GM23338 (cell line): ENCODE data around the gene FHL1. TPM values are rescaled to one million over a fixed set of nuclear protein-coding genes. Genes with fewer than 3 reads are reported as not detected.

Source experiments
- ATAC-seq: fragments of 200-7000 bp; cut with Tn5 transposase; 3 replicates; pipeline ENCODE4 v1.9.1; 2020
- DNase-seq: peaks from one replicate; pipeline ENCODE4 v3.0.0-alpha.2; 2015; ENCODE audit warnings: low spot score
- H2AFZ ChIP-seq: fragments of 200-600 bp; sonication (generic); 2 replicates; pipeline ENCODE4 v1.8.0; 2016; ENCODE audit warnings: antibody characterized with exemption, mild to moderate bottlenecking, moderate library complexity
- H3F3A ChIP-seq: fragments of 200-600 bp; sonication (generic); replicated peaks from 2 replicates; pipeline ENCODE4 v1.8.0; 2017; ENCODE audit warnings: antibody characterized with exemption, mixed run types, low read depth
- H3K27ac ChIP-seq: fragments of 200-600 bp; sonication (generic); 2 replicates; pipeline ENCODE4 v1.6.1; 2016; ENCODE audit warnings: low read depth
- H3K27me3 ChIP-seq: fragments of 200-600 bp; sonication (generic); 2 replicates; pipeline ENCODE4 v1.8.0; 2016; ENCODE audit warnings: mild to moderate bottlenecking, mixed run types, moderate library complexity; ENCODE audit not compliant: insufficient read depth
- H3K36me3 ChIP-seq: fragments of 200-600 bp; sonication (generic); 2 replicates; pipeline ENCODE4 v1.8.0; 2016; ENCODE audit warnings: mild to moderate bottlenecking; ENCODE audit not compliant: insufficient read depth
- H3K4me1 ChIP-seq: fragments of 200-600 bp; sonication (generic); 2 replicates; pipeline ENCODE4 v1.8.0; 2016; ENCODE audit warnings: mild to moderate bottlenecking, moderate library complexity; ENCODE audit not compliant: insufficient read depth
- H3K4me2 ChIP-seq: fragments of 200-600 bp; sonication (generic); 2 replicates; pipeline ENCODE4 v1.7.1; 2017; ENCODE audit warnings: mixed run types
- H3K4me3 ChIP-seq: fragments of 200-600 bp; sonication (generic); 2 replicates; pipeline ENCODE4 v1.6.1; 2016; ENCODE audit warnings: mixed run types
- H3K79me2 ChIP-seq: fragments of 200-600 bp; sonication (generic); replicated peaks from 2 replicates; pipeline ENCODE4 v1.8.0; 2017; ENCODE audit warnings: mild to moderate bottlenecking; ENCODE audit not compliant: insufficient read depth
- H3K9me2 ChIP-seq: fragments of 200-600 bp; sonication (generic); 2 replicates; pipeline ENCODE4 v1.8.0; 2017; ENCODE audit not compliant: insufficient read depth
- H4K20me1 ChIP-seq: fragments of 200-600 bp; sonication (generic); replicated peaks from 2 replicates; pipeline ENCODE4 v1.8.0; 2017; ENCODE audit warnings: mild to moderate bottlenecking; ENCODE audit not compliant: insufficient read depth
- H3K27ac Mint-ChIP-seq: 2 replicates; pipeline ENCODE4 v1.8.0; 2020; ENCODE audit warnings: inconsistent platforms, mild to moderate bottlenecking, moderate library complexity, mixed read lengths
- H3K27me3 Mint-ChIP-seq: 3 replicates; pipeline ENCODE4 v1.8.0; 2022; ENCODE audit warnings: low read depth, mild to moderate bottlenecking, moderate library complexity, mixed read lengths, inconsistent platforms; ENCODE audit not compliant: insufficient read depth, poor library complexity
- H3K36me3 Mint-ChIP-seq: 3 replicates; pipeline ENCODE4 v1.8.0; 2021; ENCODE audit warnings: low read depth, mild to moderate bottlenecking, inconsistent platforms, moderate library complexity, mixed read lengths
- H3K4me1 Mint-ChIP-seq: 3 replicates; pipeline ENCODE4 v1.8.0; 2020; ENCODE audit warnings: mild to moderate bottlenecking, inconsistent platforms, mixed read lengths
- H3K4me3 Mint-ChIP-seq: 3 replicates; pipeline ENCODE4 v1.8.0; 2021; ENCODE audit warnings: moderate library complexity, mild to moderate bottlenecking, inconsistent platforms, mixed read lengths
- H3K9me3 Mint-ChIP-seq: 3 replicates; pipeline ENCODE4 v1.8.0; 2020; ENCODE audit warnings: moderate library complexity, mild to moderate bottlenecking, inconsistent platforms, mixed read lengths
- CREB1 ChIP-seq: fragments of 250-450 bp; sonication (Bioruptor Pico); IDR thresholded peaks from 2 replicates; pipeline ENCODE4 v1.5.0; 2020; ENCODE audit warnings: low read depth, mild to moderate bottlenecking, moderate library complexity
- EZH2 ChIP-seq: fragments of 200-600 bp; sonication (generic); IDR thresholded peaks from one replicate; pipeline ENCODE4 v1.8.0; 2017; ENCODE audit warnings: antibody characterized with exemption, mild to moderate bottlenecking, low read depth; ENCODE audit not compliant: unreplicated experiment
- EZH2phosphoT487 ChIP-seq: fragments of 200-600 bp; sonication (generic); IDR thresholded peaks from one replicate; pipeline ENCODE4 v1.8.1; 2018; ENCODE audit warnings: antibody characterized with exemption; ENCODE audit not compliant: unreplicated experiment
- JUNB ChIP-seq: IDR thresholded peaks from one replicate; pipeline ENCODE4 v1.6.1; 2016; ENCODE audit warnings: antibody characterized with exemption; ENCODE audit not compliant: unreplicated experiment
- NANOG ChIP-seq: IDR thresholded peaks from 2 replicates; pipeline ENCODE4 v1.6.1; 2016; ENCODE audit warnings: antibody characterized with exemption, borderline replicate concordance
- POLR2AphosphoS5 ChIP-seq: IDR thresholded peaks from 2 replicates; pipeline ENCODE4 v1.6.1; 2016; ENCODE audit warnings: antibody characterized with exemption, low read depth
- STAT1 ChIP-seq: IDR thresholded peaks from one replicate; pipeline ENCODE4 v1.6.1; 2016; ENCODE audit warnings: antibody characterized with exemption; ENCODE audit not compliant: unreplicated experiment
- ZNF114 ChIP-seq: fragments of 250-450 bp; sonication (Bioruptor Pico); IDR thresholded peaks from 2 replicates; pipeline ENCODE4 v1.5.0; 2020; ENCODE audit warnings: mild to moderate bottlenecking, moderate library complexity
- ZNF331 ChIP-seq: fragments of 250-450 bp; sonication (Bioruptor Pico); IDR thresholded peaks from 2 replicates; pipeline ENCODE4 v1.5.0; 2020; ENCODE audit warnings: low read depth, mild to moderate bottlenecking, moderate library complexity
- polyA plus RNA-seq: library from polyadenylated mRNA; unstranded; fragments of >200 nt; fragmentation: Nextera tagmentation; extraction: Ambion mirVana; gene quantifications from 2 replicates; pipeline ENCODE4 v1.2.1, GENCODE V29; 2016
- total RNA-seq: library from RNA; depleted of rRNA; stranded (reverse); fragments of >200 nt; shearing (Covaris generic); gene quantifications from 2 replicates; pipeline ENCODE4 v1.2.3, GENCODE V29; 2014
- TF ChIP-seq, protein P1 (sequence below): IDR thresholded peaks from 2 replicates; pipeline ENCODE4 v1.6.1; 2016; ENCODE audit warnings: antibody characterized with exemption
- TF ChIP-seq, protein P2 (sequence below): fragments of 250-450 bp; sonication (Bioruptor Pico); IDR thresholded peaks from 2 replicates; pipeline ENCODE4 v1.5.0; 2020; ENCODE audit warnings: mild to moderate bottlenecking, moderate library complexity
- TF ChIP-seq, protein P3 (sequence below), 2 experiments: fragments of 200-600 bp in 1 of 2; sonication (generic) in 1 of 2; conservative IDR thresholded peaks; 2 replicates each; pipeline versions ENCODE4 v1.5.1 to v1.6.1; 2016 to 2017; ENCODE audit warnings: antibody characterized with exemption in 2 of 2, low read depth in 2 of 2, mild to moderate bottlenecking in 2 of 2, moderate library complexity in 1 of 2

FHL1 gene
- total and polyA plus RNA-seq, 2 experiments from 2014 or later = 47.9 to 60.4 TPM

GRCh38 chrX:136256026-136256425, 108.7 kb downstream of the FHL1 start (continued):
- TF ChIP-seq, protein P1, sequence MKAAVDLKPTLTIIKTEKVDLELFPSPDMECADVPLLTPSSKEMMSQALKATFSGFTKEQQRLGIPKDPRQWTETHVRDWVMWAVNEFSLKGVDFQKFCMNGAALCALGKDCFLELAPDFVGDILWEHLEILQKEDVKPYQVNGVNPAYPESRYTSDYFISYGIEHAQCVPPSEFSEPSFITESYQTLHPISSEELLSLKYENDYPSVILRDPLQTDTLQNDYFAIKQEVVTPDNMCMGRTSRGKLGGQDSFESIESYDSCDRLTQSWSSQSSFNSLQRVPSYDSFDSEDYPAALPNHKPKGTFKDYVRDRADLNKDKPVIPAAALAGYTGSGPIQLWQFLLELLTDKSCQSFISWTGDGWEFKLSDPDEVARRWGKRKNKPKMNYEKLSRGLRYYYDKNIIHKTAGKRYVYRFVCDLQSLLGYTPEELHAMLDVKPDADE = no peak
- no peak for TF ChIP-seq STAT1

- H3K9me2 ChIP-seq = no peaks in the 10 kb centered on the region
- H3K79me2 ChIP-seq = no peaks in the 10 kb centered on the region
- DNase-seq (no peak), ATAC-seq (no peak)
- no peak overlapping the region for H3K27ac Mint-ChIP-seq
- no peaks in the 10 kb centered on the region for H4K20me1 ChIP-seq
- no peak overlapping the region for H2AFZ ChIP-seq
- no peak overlapping the region for H3K4me2 ChIP-seq
- peaks cover 5% of the 10 kb centered on the region for H3K27me3 Mint-ChIP-seq
- H3K36me3 ChIP-seq = no peaks in the 10 kb centered on the region
- H3K9me3 Mint-ChIP-seq = no peaks in the 10 kb centered on the region
- H3F3A ChIP-seq = no peaks in the 10 kb centered on the region
- no peak overlapping the region for H3K27ac ChIP-seq
- no peaks in the 10 kb centered on the region for H3K36me3 Mint-ChIP-seq
- H3K27me3 ChIP-seq = no peaks in the 10 kb centered on the region
- H3K4me1 ChIP-seq = no peaks in the 10 kb centered on the region
- H3K4me1 Mint-ChIP-seq = peaks cover 13% of the 10 kb centered on the region
- H3K4me3 ChIP-seq = no peak overlapping the region
- H3K4me3 Mint-ChIP-seq = no peak overlapping the region
- TF ChIP-seq JUNB (no peak), EZH2phosphoT487 (no peak), ZNF331 (CRISPR knock-in tag) (no peak), EZH2 (no peak), POLR2AphosphoS5 (no peak), NANOG (no peak), CREB1 (CRISPR knock-in tag) (no peak), STAT1 (no peak), ZNF114 (CRISPR knock-in tag) (no peak)
- TF ChIP-seq, protein P2, sequence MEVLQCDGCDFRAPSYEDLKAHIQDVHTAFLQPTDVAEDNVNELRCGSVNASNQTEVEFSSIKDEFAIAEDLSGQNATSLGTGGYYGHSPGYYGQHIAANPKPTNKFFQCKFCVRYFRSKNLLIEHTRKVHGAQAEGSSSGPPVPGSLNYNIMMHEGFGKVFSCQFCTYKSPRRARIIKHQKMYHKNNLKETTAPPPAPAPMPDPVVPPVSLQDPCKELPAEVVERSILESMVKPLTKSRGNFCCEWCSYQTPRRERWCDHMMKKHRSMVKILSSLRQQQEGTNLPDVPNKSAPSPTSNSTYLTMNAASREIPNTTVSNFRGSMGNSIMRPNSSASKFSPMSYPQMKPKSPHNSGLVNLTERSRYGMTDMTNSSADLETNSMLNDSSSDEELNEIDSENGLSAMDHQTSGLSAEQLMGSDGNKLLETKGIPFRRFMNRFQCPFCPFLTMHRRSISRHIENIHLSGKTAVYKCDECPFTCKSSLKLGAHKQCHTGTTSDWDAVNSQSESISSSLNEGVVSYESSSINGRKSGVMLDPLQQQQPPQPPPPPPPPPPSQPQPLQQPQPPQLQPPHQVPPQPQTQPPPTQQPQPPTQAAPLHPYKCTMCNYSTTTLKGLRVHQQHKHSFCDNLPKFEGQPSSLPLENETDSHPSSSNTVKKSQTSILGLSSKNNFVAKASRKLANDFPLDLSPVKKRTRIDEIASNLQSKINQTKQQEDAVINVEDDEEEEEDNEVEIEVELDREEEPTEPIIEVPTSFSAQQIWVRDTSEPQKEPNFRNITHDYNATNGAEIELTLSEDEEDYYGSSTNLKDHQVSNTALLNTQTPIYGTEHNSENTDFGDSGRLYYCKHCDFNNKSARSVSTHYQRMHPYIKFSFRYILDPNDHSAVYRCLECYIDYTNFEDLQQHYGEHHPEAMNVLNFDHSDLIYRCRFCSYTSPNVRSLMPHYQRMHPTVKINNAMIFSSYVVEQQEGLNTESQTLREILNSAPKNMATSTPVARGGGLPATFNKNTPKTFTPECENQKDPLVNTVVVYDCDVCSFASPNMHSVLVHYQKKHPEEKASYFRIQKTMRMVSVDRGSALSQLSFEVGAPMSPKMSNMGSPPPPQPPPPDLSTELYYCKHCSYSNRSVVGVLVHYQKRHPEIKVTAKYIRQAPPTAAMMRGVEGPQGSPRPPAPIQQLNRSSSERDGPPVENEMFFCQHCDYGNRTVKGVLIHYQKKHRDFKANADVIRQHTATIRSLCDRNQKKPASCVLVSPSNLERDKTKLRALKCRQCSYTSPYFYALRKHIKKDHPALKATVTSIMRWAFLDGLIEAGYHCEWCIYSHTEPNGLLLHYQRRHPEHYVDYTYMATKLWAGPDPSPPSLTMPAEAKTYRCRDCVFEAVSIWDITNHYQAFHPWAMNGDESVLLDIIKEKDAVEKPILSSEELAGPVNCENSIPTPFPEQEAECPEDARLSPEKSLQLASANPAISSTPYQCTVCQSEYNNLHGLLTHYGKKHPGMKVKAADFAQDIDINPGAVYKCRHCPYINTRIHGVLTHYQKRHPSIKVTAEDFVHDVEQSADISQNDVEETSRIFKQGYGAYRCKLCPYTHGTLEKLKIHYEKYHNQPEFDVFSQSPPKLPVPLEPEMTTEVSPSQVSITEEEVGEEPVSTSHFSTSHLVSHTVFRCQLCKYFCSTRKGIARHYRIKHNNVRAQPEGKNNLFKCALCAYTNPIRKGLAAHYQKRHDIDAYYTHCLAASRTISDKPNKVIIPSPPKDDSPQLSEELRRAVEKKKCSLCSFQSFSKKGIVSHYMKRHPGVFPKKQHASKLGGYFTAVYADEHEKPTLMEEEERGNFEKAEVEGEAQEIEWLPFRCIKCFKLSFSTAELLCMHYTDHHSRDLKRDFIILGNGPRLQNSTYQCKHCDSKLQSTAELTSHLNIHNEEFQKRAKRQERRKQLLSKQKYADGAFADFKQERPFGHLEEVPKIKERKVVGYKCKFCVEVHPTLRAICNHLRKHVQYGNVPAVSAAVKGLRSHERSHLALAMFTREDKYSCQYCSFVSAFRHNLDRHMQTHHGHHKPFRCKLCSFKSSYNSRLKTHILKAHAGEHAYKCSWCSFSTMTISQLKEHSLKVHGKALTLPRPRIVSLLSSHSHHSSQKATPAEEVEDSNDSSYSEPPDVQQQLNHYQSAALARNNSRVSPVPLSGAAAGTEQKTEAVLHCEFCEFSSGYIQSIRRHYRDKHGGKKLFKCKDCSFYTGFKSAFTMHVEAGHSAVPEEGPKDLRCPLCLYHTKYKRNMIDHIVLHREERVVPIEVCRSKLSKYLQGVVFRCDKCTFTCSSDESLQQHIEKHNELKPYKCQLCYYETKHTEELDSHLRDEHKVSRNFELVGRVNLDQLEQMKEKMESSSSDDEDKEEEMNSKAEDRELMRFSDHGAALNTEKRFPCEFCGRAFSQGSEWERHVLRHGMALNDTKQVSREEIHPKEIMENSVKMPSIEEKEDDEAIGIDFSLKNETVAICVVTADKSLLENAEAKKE = no peak
- TF ChIP-seq, protein P1 = no peak
- TF ChIP-seq, protein P3, sequence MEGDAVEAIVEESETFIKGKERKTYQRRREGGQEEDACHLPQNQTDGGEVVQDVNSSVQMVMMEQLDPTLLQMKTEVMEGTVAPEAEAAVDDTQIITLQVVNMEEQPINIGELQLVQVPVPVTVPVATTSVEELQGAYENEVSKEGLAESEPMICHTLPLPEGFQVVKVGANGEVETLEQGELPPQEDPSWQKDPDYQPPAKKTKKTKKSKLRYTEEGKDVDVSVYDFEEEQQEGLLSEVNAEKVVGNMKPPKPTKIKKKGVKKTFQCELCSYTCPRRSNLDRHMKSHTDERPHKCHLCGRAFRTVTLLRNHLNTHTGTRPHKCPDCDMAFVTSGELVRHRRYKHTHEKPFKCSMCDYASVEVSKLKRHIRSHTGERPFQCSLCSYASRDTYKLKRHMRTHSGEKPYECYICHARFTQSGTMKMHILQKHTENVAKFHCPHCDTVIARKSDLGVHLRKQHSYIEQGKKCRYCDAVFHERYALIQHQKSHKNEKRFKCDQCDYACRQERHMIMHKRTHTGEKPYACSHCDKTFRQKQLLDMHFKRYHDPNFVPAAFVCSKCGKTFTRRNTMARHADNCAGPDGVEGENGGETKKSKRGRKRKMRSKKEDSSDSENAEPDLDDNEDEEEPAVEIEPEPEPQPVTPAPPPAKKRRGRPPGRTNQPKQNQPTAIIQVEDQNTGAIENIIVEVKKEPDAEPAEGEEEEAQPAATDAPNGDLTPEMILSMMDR (conservative IDR thresholded peaks at IDR 0.05; ENCODE audit: low read depth in 2 of 2) = no peak
Observed at GRCh38 chrX:136258951-136259350, 111.6 kb downstream of the FHL1 start.
